HG03066 (cell line): Measurements from ENCODE around the gene KNSTRN.

ENCODE experiments used
- ATAC-seq: cut with Tn5 transposase; IDR thresholded peaks from one replicate; pipeline ENCODE4 v1.9.1; 2021; ENCODE audit warnings: low read depth; ENCODE audit not compliant: unreplicated experiment

KNSTRN gene

DNA sequence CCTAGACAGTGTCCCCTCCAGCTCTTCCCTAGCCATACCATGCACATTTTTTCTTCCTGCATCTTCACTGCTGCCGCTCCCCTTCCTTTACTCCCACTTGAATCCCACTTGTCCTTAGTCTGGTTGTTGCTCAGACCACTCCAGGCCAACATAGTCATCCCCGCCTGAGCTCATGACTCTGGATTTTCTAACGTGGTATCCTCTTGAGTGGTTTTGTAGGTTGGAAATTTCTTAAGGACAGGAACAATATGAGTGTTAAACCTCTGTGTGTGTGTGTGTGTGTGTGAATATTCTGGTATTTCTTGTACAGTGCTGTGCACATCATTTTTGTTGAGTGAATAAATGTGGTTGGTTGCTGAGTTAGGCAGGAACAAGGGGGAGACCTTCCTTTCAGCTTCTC lies 61.3 kb downstream of the KNSTRN start:
- no peak for ATAC-seq
